Measurements from ENCODE around the gene SLC24A5.

- TF ChIP-seq SIN3A (IDR thresholded peaks at IDR 0.05; ENCODE audit: borderline replicate concordance, insufficient read depth, low read depth, low read length), result no peak
- TF ChIP-seq CTCF (IDR thresholded peaks at IDR 0.05), result no peak
- no peak for TF ChIP-seq TCF7L2 (IDR thresholded peaks at IDR 0.05; ENCODE audit: low read depth, low read length)
Measured at GRCh38 chr15:48145923-48146322, 25.1 kb downstream of the SLC24A5 start.

Measured in Panc1 (cell line).